Natural killer cell (primary cell): ENCODE measurements around the gene CMIP. TPM values are rescaled to one million over a fixed set of nuclear protein-coding genes. Genes with fewer than 3 reads are reported as not detected.

Experiments used
- ATAC-seq, 3 donors: fragments of 150-1000 bp in 2 of 3; fragments of 200-7000 bp in 1 of 3; cut with Tn5 transposase; 1 replicate in 1 of 3; 2 replicates in 2 of 3; pipeline ENCODE4 v1.10.0; 2021; ENCODE audit warnings: mild to moderate bottlenecking in 2 of 3, moderate library complexity in 2 of 3
- DNase-seq, 2 donors: peaks; one replicate each; pipeline versions ENCODE4 v3.0.0 to v3.0.0-alpha.2; 2013 to 2021; ENCODE audit warnings: mixed read lengths in 1 of 2
- H3K27ac ChIP-seq: one replicate; pipeline ENCODE4 v1.5.1; 2013; ENCODE audit warnings: mild to moderate bottlenecking, low read length
- H3K27me3 ChIP-seq: one replicate; pipeline ENCODE4 v1.6.1; 2013; ENCODE audit warnings: low read length; ENCODE audit not compliant: control insufficient read depth, insufficient read depth
- H3K36me3 ChIP-seq: one replicate; pipeline ENCODE4 v1.6.1; 2013; ENCODE audit warnings: low read length; ENCODE audit not compliant: control insufficient read depth, insufficient read depth
- H3K4me1 ChIP-seq: one replicate; pipeline ENCODE4 v1.6.1; 2013; ENCODE audit warnings: low read length; ENCODE audit not compliant: control insufficient read depth, insufficient read depth
- H3K4me3 ChIP-seq: one replicate; pipeline ENCODE4 v1.5.1; 2013; ENCODE audit warnings: low read length
- H3K9me3 ChIP-seq: one replicate; pipeline ENCODE4 v1.6.1; 2013; ENCODE audit warnings: low read length; ENCODE audit not compliant: control insufficient read depth, insufficient read depth
- H3K27ac Mint-ChIP-seq, 2 donors: one replicate each; pipeline ENCODE4 v1.8.0; 2022; ENCODE audit warnings: mild to moderate bottlenecking in 2 of 2, mixed read lengths in 2 of 2, moderate library complexity in 1 of 2
- H3K27me3 Mint-ChIP-seq, 2 donors: one replicate each; pipeline ENCODE4 v1.8.0; 2022; ENCODE audit warnings: low read depth in 2 of 2, mixed read lengths in 2 of 2
- H3K36me3 Mint-ChIP-seq: one replicate; pipeline ENCODE4 v1.8.0; 2022; ENCODE audit warnings: mixed read lengths
- H3K4me1 Mint-ChIP-seq, 2 donors: one replicate each; pipeline ENCODE4 v1.8.0; 2022; ENCODE audit warnings: mixed read lengths in 2 of 2
- H3K4me3 Mint-ChIP-seq: one replicate; pipeline ENCODE4 v1.8.0; 2022; ENCODE audit warnings: mild to moderate bottlenecking, moderate library complexity, mixed read lengths
- H3K9me3 Mint-ChIP-seq, 2 donors: one replicate each; pipeline ENCODE4 v1.8.0; 2022; ENCODE audit warnings: mixed read lengths in 2 of 2
- CTCF ChIP-seq: fragments of 200-600 bp; IDR thresholded peaks from one replicate; pipeline ENCODE4 v1.8.0; 2022; ENCODE audit warnings: antibody characterized with exemption
- WGBS: methylation state at CpG from one replicate; pipeline ENCODE4 v1.1.7; 2013; ENCODE audit warnings: missing lambda C conversion rate; ENCODE audit not compliant: insufficient coverage; 5-methylcytosine and 5-hydroxymethylcytosine counted together
- intact Hi-C: fragments of 100-400 bp; cut with micrococcal nuclease; formaldehyde crosslinking; loops from one replicate; pipeline ENCODE4 v1.14.2; 2022
- total RNA-seq, 4 donors: library from RNA; stranded (reverse); fragments of 120-200 nt in 1 of 4; gene quantifications; one replicate each; pipeline versions ENCODE4 v1.2.3 to v1.2.4, GENCODE V29; 2013 to 2022

Gene CMIP
- total RNA-seq, 3 donors from 2014 or later (not counting 1 experiment from before 2014, with no cell fraction given), result 88.2 to 115 (median 91.5) TPM

- Histone ChIP-seq H3K36me3 (peaks cover 77% of the 10 kb centered on the region), H3K4me1 (no peaks in the 10 kb centered on the region), H3K27ac (no peak overlapping the region), H3K9me3 (no peaks in the 10 kb centered on the region), H3K27me3 (no peaks in the 10 kb centered on the region), H3K4me3 (no peak overlapping the region)
- ATAC-seq (no peak), DNase-seq (no peak)
- intact Hi-C loops, result no loop called here
- Mint-ChIP-seq H3K4me1 (peaks cover 0 to 6% of the 10 kb centered on the region in 2 donors), H3K9me3 (no peaks in the 10 kb centered on the region), H3K4me3 (no peak overlapping the region), H3K27me3 (no peaks in the 10 kb centered on the region), H3K36me3 (no peaks in the 10 kb centered on the region), H3K27ac (no peak overlapping the region)
- WGBS, result 92% methylated on average over 10 of the region's 11 CpGs
- TF ChIP-seq CTCF, result no peak
These were observed 253.7 kb downstream of the CMIP start for GRCh38 chr16:81698310-81698641.

- H3K4me1 Mint-ChIP-seq, result peaks cover 0 to 6% of the 10 kb centered on the region in 2 donors
- no peak overlapping the region for H3K4me3 Mint-ChIP-seq
- no peaks in the 10 kb centered on the region for H3K27me3 Mint-ChIP-seq
- ATAC-seq (no peak), DNase-seq (no peak)
- no peaks in the 10 kb centered on the region for H3K36me3 Mint-ChIP-seq
- Histone ChIP-seq H3K27ac (no peak overlapping the region), H3K4me1 (no peaks in the 10 kb centered on the region), H3K9me3 (no peaks in the 10 kb centered on the region), H3K4me3 (no peak overlapping the region), H3K36me3 (peaks cover 71% of the 10 kb centered on the region), H3K27me3 (no peaks in the 10 kb centered on the region)
- TF ChIP-seq CTCF, result no peak
- peak overlapping the region in 1 of 2 donors; percentile 48 for H3K27ac Mint-ChIP-seq
- intact Hi-C loops, result no loop called here
- 95% methylated on average over 10 of the region's 10 CpGs for WGBS
- no peaks in the 10 kb centered on the region for H3K9me3 Mint-ChIP-seq
These were observed 255.0 kb downstream of the CMIP start for GRCh38 chr16:81699596-81699995.

GRCh38 chr16:81700071-81700779 lies 255.6 kb downstream of the CMIP start:
- H3K36me3 ChIP-seq, result peaks cover 72% of the 10 kb centered on the region
- Mint-ChIP-seq H3K36me3 (no peaks in the 10 kb centered on the region), H3K4me1 (peaks cover 0 to 6% of the 10 kb centered on the region in 2 donors), H3K4me3 (no peak overlapping the region), H3K27me3 (no peaks in the 10 kb centered on the region), H3K27ac (peak overlapping the region; percentile 18 to 48), H3K9me3 (no peaks in the 10 kb centered on the region)
- no peaks in the 10 kb centered on the region for H3K9me3 ChIP-seq
- H3K4me1 ChIP-seq, result no peaks in the 10 kb centered on the region
- WGBS, result 92% methylated on average over 20 of the region's 20 CpGs
- no peaks in the 10 kb centered on the region for H3K27me3 ChIP-seq
- no peak overlapping the region for H3K27ac ChIP-seq
- intact Hi-C loops, result no loop called here
- H3K4me3 ChIP-seq, result no peak overlapping the region
- ATAC-seq (no peak), DNase-seq (no peak)
- TF ChIP-seq CTCF, result no peak

GRCh38 chr16:81700780-81701165 lies 256.2 kb downstream of the CMIP start:
- Mint-ChIP-seq H3K27me3 (no peaks in the 10 kb centered on the region), H3K4me3 (no peak overlapping the region), H3K36me3 (no peaks in the 10 kb centered on the region), H3K4me1 (peaks cover 0 to 6% of the 10 kb centered on the region in 2 donors), H3K9me3 (no peaks in the 10 kb centered on the region), H3K27ac (peak overlapping the region; percentile 18 to 48)
- ATAC-seq (no peak), DNase-seq (no peak)
- no peaks in the 10 kb centered on the region for H3K4me1 ChIP-seq
- peaks cover 73% of the 10 kb centered on the region for H3K36me3 ChIP-seq
- no peak overlapping the region for H3K27ac ChIP-seq
- WGBS, result 94% methylated on average over 4 of the region's 4 CpGs
- intact Hi-C loops, result no loop called here
- H3K27me3 ChIP-seq, result no peaks in the 10 kb centered on the region
- TF ChIP-seq CTCF, result no peak
- no peaks in the 10 kb centered on the region for H3K9me3 ChIP-seq
- H3K4me3 ChIP-seq, result no peak overlapping the region
